ENCODE data around the gene DENND2C. TPM values are rescaled to one million over a fixed set of nuclear protein-coding genes. Genes with fewer than 3 reads are reported as not detected.

Gene DENND2C
- total RNA-seq, 2 donors from 2014 or later, result 25.6 to 40.3 TPM

DNA sequence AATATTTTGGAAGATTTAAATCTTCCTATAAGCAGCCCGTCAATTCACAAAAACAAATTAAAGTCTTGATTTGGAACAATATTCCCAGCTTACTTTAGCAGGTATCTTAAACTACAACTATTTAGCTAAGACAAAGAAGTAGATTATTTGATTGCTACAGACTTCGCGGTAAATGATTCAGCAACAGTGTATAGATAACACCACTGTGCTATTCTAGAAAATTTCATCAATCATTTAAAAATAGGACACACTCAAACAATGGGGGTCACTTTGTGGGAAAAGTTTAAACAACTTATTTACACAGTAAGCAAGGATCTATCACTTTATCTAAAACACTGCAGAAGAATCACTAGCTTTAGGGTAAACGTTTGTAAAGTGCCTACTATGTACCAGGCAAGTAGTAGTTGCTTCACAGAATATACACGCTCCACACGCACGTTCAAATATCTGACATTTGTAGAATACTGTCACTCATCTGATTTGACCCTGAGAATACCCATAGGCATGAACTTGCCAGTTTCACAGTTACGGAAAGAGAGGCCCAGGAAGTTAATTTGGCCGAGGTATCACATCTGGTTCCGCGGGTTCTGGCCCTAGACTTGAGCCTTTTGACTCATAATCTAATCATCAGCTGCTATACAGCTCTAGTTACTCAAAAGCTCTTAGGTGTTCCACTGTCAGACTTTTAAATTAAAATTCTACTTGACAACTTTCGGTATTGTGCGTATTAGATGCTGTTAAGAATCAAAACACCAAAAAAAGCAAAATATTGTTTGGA, 876 bp downstream of the DENND2C start:
- DNase-seq, result peak; percentile 50
- H3K4me3 ChIP-seq (ENCODE audit: low read length), result peak overlapping the region; percentile 83
- no peaks in the 10 kb centered on the region for H3K9me3 ChIP-seq (ENCODE audit: control insufficient read depth, low read length)
- H3K27me3 ChIP-seq (ENCODE audit: control insufficient read depth, insufficient read depth, low read length, poor library complexity, severe bottlenecking), result peaks cover 24% of the 10 kb centered on the region
- 47 to 60% methylated on average over 12 to 13 of the region's 13 CpGs for WGBS, 2 experiments (ENCODE audit: insufficient coverage in 1 of 2, insufficient read length in 1 of 2)
- H3K4me3 Mint-ChIP-seq, result peak overlapping the region; percentile 78
- no peaks in the 10 kb centered on the region for H3K4me1 ChIP-seq (ENCODE audit: control insufficient read depth, insufficient read depth, low read length)
- peak overlapping the region; percentile 96 for H3K27ac Mint-ChIP-seq
- H3K9me3 Mint-ChIP-seq, result no peaks in the 10 kb centered on the region
- no peaks in the 10 kb centered on the region for H3K36me3 Mint-ChIP-seq (ENCODE audit: low read depth)
- peaks cover 30% of the 10 kb centered on the region for H3K4me1 Mint-ChIP-seq
- TF ChIP-seq, protein P1, sequence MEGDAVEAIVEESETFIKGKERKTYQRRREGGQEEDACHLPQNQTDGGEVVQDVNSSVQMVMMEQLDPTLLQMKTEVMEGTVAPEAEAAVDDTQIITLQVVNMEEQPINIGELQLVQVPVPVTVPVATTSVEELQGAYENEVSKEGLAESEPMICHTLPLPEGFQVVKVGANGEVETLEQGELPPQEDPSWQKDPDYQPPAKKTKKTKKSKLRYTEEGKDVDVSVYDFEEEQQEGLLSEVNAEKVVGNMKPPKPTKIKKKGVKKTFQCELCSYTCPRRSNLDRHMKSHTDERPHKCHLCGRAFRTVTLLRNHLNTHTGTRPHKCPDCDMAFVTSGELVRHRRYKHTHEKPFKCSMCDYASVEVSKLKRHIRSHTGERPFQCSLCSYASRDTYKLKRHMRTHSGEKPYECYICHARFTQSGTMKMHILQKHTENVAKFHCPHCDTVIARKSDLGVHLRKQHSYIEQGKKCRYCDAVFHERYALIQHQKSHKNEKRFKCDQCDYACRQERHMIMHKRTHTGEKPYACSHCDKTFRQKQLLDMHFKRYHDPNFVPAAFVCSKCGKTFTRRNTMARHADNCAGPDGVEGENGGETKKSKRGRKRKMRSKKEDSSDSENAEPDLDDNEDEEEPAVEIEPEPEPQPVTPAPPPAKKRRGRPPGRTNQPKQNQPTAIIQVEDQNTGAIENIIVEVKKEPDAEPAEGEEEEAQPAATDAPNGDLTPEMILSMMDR (conservative IDR thresholded peaks at IDR 0.05), result no peak
- peak overlapping the region; percentile 55 for H3K9ac ChIP-seq (ENCODE audit: extremely low read depth, low read length, poor library complexity, severe bottlenecking)
- no peaks in the 10 kb centered on the region for H3K36me3 ChIP-seq (ENCODE audit: control insufficient read depth, insufficient read depth, low read length)
- H3K27me3 Mint-ChIP-seq (ENCODE audit: insufficient read depth), result peaks cover 20% of the 10 kb centered on the region
- no peak overlapping the region for H3K27ac ChIP-seq (ENCODE audit: low read depth, low read length)

- Mint-ChIP-seq H3K4me3 (peak overlapping the region; percentile 78), H3K4me1 (peaks cover 30% of the 10 kb centered on the region), H3K36me3 (ENCODE audit: low read depth) (peaks cover 1% of the 10 kb centered on the region), H3K27me3 (ENCODE audit: insufficient read depth) (peaks cover 14% of the 10 kb centered on the region), H3K27ac (no peak overlapping the region), H3K9me3 (no peaks in the 10 kb centered on the region)
- Histone ChIP-seq H3K27ac (ENCODE audit: low read depth, low read length) (no peak overlapping the region), H3K4me3 (ENCODE audit: low read length) (peak overlapping the region; percentile 83), H3K4me1 (ENCODE audit: control insufficient read depth, insufficient read depth, low read length) (no peaks in the 10 kb centered on the region), H3K27me3 (ENCODE audit: control insufficient read depth, insufficient read depth, low read length, poor library complexity, severe bottlenecking) (peaks cover 18% of the 10 kb centered on the region), H3K9ac (ENCODE audit: extremely low read depth, low read length, poor library complexity, severe bottlenecking) (peak overlapping the region; percentile 13), H3K9me3 (ENCODE audit: control insufficient read depth, low read length) (no peaks in the 10 kb centered on the region), H3K36me3 (ENCODE audit: control insufficient read depth, insufficient read depth, low read length) (no peaks in the 10 kb centered on the region)
- WGBS, 2 experiments (ENCODE audit: insufficient coverage in 1 of 2, insufficient read length in 1 of 2), result 78% methylated on average over 4 of the region's 4 CpGs; no CpG with 5 or more reads in 1 of the 2 experiments
- TF ChIP-seq, protein P1 (conservative IDR thresholded peaks at IDR 0.05), result no peak
- no peak for DNase-seq
Measured at GRCh38 chr1:114668373-114668772, 1.5 kb downstream of the DENND2C start.

DNA sequence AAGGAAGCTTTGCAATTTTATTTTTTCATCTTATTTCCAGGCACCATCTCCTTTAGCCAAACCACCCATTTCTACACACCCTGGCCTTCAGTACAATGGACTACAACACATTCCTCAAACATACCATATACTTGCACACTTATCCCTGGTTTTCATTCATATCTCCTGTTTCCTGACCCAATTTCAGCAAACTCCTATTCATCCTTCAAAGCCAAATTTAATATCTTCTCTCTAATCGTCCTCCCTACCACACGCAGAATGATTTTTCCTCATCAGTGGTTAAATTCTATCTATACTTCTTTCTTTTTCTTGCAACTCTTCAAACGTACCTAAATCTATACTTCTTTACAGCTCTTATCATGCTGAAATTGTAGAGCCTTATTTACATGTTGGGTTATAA, 2.9 kb downstream of the DENND2C start:
- Histone ChIP-seq H3K27me3 (ENCODE audit: control insufficient read depth, insufficient read depth, low read length, poor library complexity, severe bottlenecking) (peaks cover 5% of the 10 kb centered on the region), H3K27ac (ENCODE audit: low read depth, low read length) (no peak overlapping the region), H3K36me3 (ENCODE audit: control insufficient read depth, insufficient read depth, low read length) (no peaks in the 10 kb centered on the region), H3K4me3 (ENCODE audit: low read length) (peak overlapping the region; percentile 83), H3K9me3 (ENCODE audit: control insufficient read depth, low read length) (no peaks in the 10 kb centered on the region), H3K9ac (ENCODE audit: extremely low read depth, low read length, poor library complexity, severe bottlenecking) (no peak overlapping the region), H3K4me1 (ENCODE audit: control insufficient read depth, insufficient read depth, low read length) (no peaks in the 10 kb centered on the region)
- 67 to 80% methylated on average over 2 to 3 of the region's 3 CpGs for WGBS, 2 experiments (ENCODE audit: insufficient coverage in 1 of 2, insufficient read length in 1 of 2)
- Mint-ChIP-seq H3K36me3 (ENCODE audit: low read depth) (peaks cover 1% of the 10 kb centered on the region), H3K27me3 (ENCODE audit: insufficient read depth) (peaks cover 6% of the 10 kb centered on the region), H3K4me3 (peak overlapping the region; percentile 78), H3K4me1 (peaks cover 30% of the 10 kb centered on the region), H3K9me3 (no peaks in the 10 kb centered on the region), H3K27ac (no peak overlapping the region)
- DNase-seq, result no peak
- TF ChIP-seq, protein P1 (conservative IDR thresholded peaks at IDR 0.05), result no peak

All from endodermal cell (in vitro differentiated cells).